HG03432 (cell line): Measurements from ENCODE around the gene AKAP8L.
"Not testable (repeated sequence)": the region's sequence is repeated elsewhere in the genome, so short reads cannot be mapped to it uniquely, and the experiment has no call there.

Experiments used
- ATAC-seq: cut with Tn5 transposase; IDR thresholded peaks from one replicate; pipeline ENCODE4 v1.9.1; 2021; ENCODE audit warnings: mild to moderate bottlenecking, moderate library complexity; ENCODE audit not compliant: unreplicated experiment

Gene AKAP8L

DNA sequence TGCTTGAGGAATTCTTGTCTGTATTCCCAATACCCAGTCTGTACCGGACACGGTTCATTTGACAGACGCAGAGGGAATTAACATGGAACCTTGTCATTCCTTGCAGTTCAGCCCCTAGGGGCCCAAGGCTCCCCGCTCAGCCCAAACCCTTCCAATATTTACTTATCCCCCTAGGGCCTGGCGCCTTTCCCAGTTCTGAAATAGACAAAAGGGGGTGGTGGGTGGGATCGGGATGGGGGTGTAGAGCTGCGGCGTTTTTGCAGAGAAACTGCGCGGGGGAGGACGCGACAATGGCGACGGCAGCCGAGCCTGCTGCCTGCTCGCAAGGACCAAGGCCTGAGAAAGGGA lies 583 bp downstream of the AKAP8L start:
- no peak for ATAC-seq

DNA sequence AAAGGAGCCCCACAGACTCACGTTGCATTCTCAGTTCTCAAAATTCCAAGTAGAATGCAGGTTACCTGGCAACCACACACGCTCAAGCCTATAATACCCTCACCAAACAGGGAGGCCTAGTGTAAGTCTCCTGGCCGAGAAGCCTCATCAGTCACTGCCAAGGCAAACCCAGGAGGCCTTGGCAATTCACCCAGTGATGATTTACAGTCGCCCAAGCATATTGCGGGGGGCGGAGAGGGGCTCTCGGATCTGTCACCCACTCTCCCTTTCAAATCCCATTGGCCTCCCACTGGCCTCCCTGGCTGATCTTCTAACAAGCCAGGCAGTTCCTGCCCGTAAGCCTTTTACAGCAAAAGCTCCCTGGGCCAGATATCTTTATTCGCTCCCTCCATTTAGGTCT lies 1.1 kb downstream of the AKAP8L start:
- no peak for ATAC-seq

DNA sequence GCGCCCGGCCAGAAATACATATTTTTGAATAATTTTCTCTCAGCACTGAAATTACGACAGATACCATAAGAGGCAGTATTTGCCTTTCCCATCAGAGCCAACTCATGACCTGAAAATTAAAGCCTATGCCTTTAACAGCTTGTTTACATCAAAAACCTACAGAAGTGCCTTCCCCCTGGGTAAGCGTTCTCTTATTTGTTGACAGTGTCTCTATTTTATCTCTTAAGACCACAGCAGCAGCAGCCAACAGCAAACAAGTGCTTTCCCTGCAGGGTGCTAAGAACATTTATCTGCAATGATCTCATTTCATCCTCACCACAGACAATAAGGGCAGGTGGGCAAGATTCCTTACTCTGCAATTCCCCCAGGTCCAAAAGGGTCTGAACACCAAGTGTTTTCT lies 6.0 kb downstream of the AKAP8L start:
- ATAC-seq = no peak

DNA sequence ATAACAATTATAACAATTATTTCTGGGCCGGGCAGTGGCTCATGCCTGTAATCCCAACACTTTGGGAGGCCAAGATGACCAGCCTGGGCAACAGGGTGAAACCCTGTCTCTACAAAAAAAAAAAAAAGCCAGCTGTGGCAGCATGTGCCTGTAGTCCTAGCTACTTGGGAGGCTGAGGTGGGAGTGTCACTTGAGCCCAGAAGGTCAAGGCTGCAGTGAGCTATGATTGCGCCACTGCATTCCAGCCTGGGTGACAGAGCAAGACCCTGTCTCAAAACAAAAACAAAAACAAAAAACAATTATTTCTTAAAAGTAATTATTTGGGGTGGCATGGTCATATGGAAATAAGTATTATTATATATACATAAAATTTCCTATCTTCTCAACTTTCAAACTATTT lies 7.4 kb downstream of the AKAP8L start:
- ATAC-seq = not testable (repeated sequence)

DNA sequence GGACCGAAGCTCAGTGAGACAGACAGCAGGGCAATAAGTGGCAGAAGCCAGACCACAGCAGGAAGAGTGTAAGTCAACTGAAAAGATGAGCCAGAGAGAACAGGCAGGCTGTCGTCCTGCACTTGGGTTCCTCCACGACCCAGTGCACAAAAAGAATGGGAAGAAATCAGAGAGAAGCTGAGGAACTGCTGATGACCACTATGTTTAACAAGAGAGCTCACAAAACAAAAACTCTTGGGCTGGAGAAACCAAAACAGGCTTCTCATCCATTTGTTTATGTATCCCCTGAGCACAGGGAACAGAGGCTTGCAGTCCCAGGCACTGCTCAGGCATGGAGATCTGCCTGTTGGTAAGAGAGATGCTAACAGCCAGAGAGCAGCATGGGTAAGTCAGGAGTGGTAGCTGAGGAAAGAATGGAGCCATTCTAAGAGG lies 14.0 kb downstream of the AKAP8L start:
- no peak for ATAC-seq

DNA sequence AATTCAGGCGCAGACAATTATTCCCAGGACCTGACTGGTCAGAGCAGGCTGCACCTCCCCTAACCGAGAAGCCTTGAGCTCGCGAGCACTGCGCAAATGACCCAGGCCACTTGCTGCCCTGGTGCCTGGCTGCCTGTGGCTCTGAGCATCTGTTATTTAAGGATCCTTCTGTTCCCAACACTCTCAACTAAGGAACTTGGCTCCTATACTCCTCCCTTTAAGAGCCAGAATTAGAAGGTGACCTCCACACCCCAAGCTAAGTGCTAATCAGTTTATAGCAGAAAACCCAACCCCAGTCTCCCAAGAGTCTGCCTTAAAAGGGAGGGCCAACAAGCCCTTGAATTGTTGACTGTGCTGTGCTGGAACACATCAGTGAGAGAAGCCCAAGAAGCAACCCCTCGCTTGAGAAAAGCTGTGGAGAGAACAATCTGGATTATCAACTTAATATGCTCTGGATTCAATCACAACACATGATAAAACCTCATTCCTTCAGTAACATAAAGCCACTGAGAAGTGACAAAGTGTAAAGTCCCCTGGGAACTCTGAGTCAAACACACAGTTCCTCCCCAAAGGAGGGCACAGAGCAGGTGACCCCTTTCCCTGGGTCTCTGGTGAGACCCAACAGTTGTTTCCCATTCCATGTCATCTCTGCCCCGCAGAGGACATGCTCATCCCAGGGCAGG lies 14.6 kb downstream of the AKAP8L start:
- ATAC-seq = no peak

DNA sequence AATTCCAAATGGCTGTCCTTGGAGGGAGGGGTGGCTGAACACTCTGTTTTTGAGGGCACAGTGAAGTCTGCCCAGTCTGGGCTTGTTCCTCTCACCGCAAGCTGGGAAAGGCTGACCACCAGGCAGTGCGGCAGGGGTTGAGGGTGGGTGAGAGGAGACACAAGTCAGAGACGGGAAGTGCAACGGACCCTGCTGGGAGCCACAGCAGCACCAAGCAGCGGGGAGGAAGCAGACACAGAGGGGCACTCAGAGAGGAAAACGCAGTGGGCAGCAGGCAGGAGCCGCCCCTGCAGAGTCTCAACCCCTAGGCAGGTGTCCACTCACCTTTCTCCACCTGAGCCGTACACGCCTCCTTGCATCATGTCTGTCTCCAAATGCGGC lies 15.6 kb downstream of the AKAP8L start:
- no peak for ATAC-seq

DNA sequence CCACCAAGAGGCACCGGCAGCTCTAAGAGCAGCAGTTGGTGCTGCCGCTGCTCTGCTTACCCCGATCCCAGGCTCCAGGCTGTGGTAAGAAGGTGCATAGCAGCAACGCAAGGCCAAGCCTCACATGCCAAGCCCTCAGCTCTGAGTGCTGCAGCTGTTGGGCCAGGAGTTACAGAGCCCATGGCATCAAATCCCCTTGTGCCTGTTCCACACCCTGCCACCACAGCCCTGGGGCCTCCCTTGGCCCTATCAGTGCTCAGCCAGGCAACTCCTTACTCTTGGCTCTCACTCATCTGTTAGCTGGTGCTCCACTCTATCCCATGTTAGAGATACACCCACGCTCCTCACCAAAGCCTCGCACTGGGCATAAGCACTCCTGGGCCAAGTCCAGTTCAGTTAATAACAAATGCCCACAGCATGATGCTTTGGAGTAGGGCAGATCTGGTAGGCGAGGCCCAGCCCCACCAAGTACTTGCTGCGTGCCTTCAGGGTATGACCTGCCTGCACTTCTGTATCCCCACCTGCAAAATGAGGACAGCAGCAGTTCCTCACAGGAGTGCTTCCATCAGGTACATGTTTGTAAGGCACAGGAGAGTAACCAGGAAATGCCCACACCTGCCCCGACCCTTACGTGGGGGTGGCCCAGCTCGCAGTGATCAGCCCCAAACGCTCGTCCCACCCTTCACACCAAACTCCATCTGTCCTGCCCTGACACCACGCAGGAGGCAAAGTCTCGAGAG lies 16.2 kb downstream of the AKAP8L start:
- no peak for ATAC-seq

DNA sequence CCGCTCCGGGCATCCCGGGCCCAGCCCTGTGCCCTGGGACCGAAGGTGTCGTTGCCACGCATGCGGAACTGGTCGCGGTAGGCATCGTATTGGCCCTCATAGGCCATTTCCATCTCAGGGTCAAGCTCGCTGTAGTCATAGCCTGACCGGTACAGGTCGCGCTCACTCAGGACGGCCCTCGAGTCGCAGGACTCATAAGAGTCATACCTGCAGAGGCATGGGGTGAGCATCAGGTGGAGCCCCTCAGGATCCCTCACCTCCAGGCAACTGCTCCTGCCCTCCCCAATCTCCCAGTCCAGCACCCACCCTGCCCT lies 17.4 kb downstream of the AKAP8L start:
- no peak for ATAC-seq

DNA sequence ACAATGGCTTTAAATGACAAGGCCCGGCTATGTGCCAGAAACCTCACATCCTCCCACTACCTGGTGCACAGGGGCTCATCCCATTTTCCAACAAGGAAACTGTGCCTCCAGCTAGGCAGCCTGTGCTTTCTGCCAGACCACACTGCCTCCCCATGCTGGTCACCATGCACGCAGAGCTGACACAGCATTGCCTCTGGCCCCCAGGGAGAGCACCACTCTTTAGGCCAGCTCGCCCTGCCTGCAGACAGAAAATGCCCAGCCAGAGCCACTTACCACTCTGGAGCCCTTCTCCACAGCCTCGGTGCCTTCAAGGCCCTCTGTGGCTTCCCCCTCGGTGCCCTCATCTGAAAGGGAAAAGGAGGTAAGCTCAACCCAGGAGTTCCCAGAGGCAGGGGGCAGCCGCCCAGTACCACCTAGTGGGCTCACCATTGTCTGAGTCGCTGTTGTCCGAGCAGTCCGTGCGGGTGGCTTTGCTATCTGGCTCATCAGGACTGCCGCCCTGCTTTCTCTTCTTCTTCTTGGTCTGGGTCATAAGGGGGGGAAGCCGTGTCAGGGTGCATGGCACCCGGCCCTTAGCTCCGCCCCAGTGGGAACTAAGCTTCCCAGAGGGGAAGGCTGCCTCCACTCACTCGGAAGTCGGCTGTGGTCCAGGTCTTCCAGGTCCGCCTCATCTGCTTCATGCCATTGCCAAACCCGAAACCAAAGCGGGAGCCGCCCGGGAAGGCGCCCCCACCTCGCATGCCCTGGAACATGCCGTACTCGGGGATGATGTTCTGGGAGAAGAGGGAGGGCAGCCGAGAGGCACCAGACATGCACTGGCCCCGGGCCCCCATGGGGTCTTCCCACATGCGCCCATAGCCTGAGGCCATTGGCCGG lies 18.0 kb downstream of the AKAP8L start:
- no peak for ATAC-seq

DNA sequence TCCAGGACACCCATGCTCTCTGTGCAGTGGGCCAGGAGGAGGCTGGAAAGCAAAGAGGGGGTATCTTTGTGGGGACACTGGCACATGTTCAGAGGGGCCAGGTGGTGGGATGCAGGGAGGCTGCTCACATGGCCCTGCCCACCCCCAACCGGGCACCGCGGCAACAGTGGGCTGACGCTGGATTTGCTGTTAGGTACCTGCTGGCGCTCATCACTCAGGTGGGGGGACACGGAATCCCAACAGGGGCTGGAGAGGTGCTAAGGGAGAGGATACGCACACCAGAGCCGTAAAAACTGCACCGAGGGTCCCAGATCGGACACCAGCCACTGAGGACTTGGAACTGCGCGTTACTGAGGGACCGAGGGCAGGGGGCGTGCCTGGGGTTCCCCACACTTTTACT lies 19.2 kb downstream of the AKAP8L start:
- ATAC-seq = no peak

DNA sequence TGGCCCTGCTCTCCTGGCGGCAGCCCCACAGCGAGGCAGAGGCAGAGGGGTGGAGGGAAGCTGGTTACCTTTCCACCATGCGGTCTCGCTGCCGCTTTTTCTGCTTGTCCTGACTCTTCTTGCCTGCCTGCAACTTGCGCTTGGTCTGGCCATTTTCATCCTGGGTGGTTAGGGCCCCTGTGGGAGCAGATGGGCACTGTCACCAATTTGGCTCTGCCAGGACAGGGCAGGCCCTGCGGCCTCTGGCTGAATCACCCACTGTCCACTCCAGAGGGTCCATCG lies 19.6 kb downstream of the AKAP8L start:
- no peak for ATAC-seq

DNA sequence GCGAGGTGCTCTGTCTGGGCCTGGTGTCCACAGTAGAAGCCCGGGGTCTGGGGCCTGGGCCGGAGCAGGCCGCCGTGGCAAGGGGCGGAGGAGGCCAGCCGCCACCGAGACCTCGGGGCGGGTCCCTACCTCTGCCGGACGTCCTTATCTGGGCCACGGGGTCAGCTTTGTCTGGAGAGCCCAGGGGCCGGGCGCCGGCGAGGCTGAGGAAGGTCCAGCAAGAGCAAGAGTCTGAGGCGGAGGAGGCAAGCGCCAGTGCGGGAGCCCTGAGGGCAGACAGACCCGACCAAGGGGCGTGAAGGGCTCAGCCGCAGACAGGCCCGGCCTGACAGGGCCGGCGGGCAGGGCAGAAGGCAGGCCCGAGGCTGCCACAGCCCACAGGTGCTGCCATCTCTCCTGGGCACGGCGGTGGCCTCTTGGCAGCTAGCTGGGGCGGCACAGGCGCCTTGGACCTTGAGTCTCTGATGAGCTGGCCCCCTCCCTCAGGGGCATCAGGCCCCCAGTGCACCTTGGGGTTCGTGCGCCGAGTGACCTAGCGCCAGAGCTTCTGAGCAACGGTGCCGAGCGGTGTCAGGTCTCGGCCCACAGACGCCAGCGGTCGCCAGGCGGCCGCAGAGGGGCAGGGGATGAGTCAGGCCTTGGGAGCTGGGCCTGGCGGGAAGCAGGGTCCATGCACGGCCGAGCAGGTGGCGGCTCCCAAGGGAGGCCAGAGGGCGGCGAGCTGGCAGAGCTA lies 20.1 kb downstream of the AKAP8L start:
- no peak for ATAC-seq

DNA sequence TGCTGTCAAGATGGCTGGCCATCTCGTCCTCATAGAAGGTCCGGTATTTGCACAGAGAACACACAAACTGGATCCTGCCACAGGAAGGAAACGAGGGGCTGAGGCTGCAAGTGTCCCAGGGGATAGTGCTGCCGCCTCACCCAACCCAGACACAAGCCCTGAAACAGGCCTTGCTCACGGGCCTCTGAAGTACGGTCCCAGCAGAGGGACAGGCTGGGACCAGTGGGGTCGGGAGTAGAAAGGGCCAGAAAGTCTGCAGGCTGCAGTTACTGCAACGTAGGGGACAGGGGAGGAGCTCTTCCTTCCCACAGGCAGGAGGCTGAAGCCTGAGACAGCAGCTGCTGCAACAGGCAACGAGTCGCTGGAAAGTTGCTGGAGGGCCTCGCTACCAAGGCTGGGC lies 21.0 kb downstream of the AKAP8L start:
- no peak for ATAC-seq

DNA sequence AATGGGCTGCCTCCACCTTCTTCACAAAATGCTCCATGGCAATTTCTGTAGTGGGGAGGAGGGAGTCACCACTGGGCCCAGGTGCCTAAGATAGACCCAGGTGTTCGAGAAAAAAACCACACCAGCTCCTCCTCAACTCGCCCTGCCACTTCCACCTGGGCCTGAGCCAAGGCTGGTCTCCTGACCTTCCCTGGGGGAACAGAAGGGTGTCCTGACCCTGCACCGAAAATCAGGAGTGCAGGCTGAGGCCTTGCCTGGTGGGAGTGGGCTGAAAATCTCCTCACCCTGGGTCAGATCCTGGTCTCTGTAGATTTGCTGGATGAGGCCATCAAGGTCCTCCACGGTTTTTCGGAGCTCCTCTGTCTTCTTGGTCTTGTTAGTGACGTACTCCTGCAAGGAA lies 21.6 kb downstream of the AKAP8L start:
- ATAC-seq = no peak

DNA sequence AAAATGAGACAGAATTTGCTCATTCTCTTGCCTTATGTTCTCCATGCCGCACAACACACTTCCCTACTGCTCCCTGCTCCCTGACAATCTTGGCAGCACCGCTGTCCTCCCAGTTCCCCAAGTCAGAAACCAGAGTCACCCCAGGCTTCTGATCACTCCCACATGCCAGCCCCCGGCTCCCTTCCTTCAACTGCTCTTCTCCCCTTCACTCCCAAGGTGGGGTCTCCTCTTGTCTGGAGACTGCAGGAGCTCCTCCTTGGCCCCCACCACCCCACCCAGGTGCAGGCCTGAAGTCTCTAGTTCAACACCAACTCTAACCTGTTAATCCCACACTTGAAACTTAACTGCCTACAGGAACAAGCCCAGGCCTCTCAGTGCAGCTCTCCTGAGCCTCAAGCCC lies 22.4 kb downstream of the AKAP8L start:
- ATAC-seq = no peak

DNA sequence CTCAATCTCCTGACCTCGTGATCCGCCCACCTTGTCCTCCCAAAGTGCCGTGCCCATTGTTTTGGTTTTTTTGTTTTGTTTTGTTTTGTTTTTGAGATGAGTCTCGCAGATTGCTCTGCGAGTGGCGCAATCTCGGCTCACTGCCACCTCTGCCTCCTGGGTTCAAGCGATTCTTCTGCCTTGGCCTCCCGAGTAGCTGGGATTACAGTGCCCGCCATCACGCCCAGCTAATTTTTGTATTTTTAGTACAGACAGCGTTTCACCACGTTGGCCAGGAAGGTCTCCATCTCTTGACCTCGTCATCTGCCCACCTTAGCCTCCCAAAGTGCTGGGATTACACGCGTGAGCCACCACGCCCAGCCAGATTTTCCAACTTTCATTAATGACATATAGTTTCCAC lies 23.5 kb downstream of the AKAP8L start:
- ATAC-seq = not testable (repeated sequence)

DNA sequence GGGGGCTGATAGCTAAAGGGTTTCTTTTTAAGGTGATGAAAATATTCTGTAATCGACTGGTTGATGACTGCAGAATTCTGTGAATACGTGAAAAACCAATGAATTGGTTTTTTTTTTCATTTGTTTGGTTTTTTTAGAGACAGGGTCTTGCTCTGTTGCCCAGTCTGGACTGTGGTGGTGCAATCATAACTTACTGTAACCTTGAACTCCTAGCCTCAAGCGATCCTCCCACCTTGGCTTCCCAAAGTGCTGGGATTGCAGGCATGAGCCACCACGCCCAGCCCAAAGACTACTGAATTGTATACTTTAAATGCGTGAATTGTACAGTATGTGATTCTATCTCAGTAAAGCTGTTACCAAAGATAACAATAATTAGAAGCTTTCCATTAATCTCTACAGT lies 24.4 kb downstream of the AKAP8L start:
- no peak for ATAC-seq

DNA sequence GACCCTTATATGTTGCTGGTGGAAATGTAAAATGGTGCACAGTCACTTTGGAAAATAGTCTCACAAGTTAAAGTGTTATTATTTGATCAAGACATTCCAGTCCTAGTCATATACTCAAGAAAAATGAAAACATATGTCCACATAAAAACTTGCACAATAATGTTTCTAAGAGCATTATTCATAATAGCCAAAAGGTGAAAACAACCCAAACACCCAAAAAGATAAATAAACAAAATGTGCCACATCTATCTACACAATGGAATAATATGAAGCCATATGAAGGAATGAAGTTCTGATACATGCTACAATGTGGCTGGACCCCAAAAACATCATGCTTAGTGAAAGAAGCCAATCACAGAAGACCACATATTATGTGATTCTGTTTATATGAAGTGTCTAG lies 24.8 kb downstream of the AKAP8L start:
- no peak for ATAC-seq

DNA sequence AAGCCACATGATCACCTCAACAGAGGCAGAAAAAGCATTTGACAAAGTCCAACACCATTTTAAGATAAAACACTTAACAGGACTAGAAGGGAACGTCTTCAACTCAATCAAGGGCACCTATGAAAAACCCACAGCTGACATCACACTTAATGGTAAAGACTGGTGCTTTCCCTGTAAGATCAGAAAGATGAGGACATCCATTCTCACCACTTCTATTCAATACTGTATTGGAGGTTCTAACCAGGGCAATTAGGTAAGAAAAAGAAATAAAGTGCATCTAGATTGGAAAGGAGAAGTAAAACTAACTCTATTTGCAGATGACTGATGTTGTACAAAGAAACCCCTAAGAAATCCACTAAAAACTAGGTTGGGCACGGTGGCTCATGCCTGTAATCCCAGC lies 28.0 kb downstream of the AKAP8L start:
- ATAC-seq = no peak

DNA sequence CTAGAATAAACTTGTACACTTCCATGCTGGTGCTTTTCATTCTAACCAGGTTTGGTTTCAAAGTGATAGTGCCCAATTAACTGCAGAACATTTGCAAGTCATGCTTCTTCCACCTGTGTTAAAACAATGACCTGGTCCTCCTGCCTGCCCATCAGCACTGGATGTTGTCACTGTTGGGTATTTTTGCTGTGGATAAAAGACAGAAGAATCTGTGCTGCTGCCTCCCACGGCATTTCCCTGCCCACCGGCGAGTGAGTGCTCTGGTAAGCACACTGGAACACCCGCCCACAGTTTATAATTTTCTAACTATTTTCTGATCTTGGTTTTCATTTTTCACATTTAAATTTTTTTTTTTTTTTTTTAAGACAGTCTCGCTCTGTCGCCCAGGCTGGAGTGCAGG lies 36.9 kb downstream of the AKAP8L start:
- ATAC-seq = no peak

DNA sequence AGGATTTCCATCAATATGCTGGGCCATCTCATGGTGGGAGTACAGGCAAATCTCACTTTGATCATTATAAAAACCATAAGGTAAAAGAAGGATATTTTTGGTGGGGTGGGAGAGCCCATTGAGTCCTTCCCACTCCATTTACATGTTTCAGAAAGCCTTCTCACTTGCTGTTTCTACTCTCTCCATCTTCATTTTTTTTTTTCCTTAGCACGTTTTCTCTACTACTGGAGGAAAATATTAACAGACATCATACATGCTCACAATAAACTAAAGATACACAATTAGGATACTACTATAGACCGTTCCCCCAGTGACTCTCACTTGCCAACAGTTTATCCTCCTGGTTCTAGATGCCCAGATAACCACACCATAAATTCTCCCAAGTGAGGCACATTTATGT lies 37.4 kb downstream of the AKAP8L start:
- no peak for ATAC-seq
